ENCODE results near the gene ITPRID1.

The ITPRID1 gene

DNA sequence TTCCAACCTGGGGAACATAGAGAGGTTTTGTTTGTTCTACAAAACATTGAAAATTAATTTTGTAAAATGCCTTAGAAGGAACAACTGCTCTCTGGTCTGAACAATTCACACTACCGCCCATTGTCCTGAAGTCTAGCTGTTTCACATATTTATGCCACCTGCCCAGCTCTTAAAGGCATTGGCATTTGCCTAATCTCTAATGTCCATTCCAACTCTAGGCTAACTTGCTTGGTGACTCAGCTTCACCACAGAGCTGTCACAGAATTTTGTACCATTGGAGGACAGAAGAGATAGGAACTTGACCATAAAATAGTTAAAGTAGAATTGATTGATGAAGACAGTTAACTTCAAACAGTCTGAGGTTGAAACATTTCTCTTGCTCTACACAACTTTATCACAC is 119.6 kb downstream of the ITPRID1 start:
- DNase-seq (ENCODE audit: low read depth in 2 of 2, low spot score in 1 of 2): no peak

DNA sequence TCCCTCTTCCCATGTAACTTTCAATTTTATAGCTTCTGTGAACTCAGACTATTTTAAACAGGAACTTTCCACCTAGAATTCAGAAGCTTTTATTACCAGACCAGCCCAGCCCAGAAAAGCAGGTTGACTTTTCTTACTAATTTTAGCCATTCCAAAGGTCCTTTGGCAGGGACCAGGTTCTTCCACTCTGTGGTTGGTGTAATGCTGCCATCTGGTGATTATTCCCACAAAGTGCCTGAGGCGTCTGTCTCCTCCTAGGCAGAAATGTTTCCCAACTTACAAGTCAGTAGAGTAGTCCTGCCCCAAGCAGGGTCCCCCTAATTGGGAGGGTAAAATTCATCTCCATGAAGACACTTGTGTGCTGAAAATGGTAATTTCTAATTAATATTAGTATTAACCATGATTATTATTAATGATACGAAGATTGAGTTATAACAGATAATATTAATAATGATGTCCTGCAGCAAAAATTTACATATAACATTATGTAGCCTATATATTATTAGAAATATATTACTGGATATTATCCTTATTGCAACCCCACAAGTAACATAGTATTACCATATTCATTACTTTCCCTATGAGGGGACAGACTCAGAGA is 120.1 kb downstream of the ITPRID1 start:
- no peak for DNase-seq (ENCODE audit: low read depth in 2 of 2, low spot score in 1 of 2)

DNA sequence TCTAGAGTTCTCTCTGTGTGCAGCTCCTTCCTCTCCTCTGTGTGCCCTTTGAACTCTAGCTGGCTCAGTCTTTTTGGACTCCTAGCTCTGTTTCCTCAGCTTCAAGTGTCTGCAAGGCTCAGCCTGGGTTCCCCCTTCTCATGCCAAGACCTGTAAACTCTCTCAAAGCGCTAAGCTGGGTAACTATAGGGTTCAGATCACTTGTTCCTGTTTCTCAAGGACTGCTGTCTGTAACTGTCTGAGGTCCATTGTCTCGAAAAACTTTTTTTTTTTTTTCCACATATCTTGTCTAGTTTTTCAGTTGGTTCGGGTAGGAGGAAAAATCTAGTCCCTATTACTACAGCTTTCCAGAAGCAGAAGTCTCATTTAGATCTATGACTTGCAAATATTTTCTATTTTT is 126.5 kb downstream of the ITPRID1 start:
- DNase-seq (ENCODE audit: low read depth in 2 of 2, low spot score in 1 of 2): no peak

- no peak for DNase-seq (ENCODE audit: low read depth in 2 of 2, low spot score in 1 of 2)
Observed at GRCh38 chr7:31642681-31643115, 128.8 kb downstream of the ITPRID1 start.

- DNase-seq (ENCODE audit: low read depth in 2 of 2, low spot score in 1 of 2): no peak
Observed at GRCh38 chr7:31646942-31647341, 133.1 kb downstream of the ITPRID1 start.

- DNase-seq (ENCODE audit: low read depth in 2 of 2, low spot score in 1 of 2): no peak
Observed at GRCh38 chr7:31647511-31647910, 133.6 kb downstream of the ITPRID1 start.

DNA sequence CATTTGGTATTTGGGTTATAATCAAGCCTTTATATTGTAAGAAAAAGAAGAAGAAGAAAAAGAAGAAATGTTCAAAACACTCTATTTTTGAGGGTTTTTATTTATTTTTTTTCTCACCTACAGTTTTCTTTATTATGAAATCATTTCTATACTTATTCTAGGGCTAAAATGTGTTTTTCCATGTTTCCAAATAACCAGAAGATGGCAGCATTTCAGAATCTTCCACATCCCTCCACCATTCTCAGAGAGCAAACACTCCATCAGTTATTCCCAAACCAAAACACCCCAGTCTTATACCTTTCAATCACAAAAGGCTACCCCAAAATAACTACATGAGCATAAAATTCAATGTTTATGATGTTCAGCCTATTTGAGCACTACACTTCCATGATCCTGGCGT is 134.4 kb downstream of the ITPRID1 start:
- no peak for DNase-seq (ENCODE audit: low read depth in 2 of 2, low spot score in 1 of 2)

- DNase-seq (ENCODE audit: low read depth in 2 of 2, low spot score in 1 of 2): no peak
Observed at GRCh38 chr7:31648880-31649279, 135.0 kb downstream of the ITPRID1 start.

DNA sequence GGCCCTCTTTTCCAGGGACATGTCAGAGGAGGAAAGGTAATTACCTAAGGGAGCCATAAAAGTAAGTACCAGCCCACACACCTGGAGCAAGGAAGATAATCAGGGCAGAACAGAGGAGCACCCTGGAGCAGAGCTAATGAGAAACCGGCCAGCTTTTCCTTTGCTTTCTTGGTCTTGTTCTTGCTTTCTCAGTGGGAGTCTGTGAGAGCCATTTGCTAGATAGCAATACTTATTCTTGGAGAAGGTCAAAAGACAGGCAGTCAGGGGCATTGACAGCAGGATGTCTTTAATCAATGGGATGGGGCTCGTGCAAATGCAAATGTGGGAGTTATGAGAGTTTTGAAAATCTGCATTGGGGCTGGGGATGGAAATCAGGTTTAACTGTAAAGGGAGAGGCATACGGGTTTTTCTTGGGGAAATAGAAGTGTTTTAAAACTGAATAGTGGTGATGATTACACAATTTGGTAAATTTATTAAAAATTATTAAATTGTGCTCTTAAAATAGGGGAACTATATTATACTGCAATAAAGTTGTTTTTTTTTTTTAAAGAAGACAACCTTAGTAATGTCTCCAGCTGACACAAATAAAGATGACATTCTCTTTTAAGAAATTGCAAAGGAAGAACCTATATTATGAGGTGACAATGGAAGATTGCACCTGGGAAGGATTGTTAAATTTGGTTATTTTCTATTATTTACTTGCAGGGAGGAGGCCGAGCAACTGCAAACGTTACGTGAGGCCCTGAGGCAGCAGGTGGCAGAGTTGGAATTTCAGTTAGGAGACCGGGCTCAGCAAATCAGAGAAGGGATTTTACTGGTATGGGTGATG is 137.6 kb downstream of the ITPRID1 start:
- DNase-seq (ENCODE audit: low read depth in 2 of 2, low spot score in 1 of 2): no peak

- no peak for DNase-seq (ENCODE audit: low read depth in 2 of 2, low spot score in 1 of 2)
Observed at GRCh38 chr7:31652063-31652326, 138.1 kb downstream of the ITPRID1 start.

GRCh38 chr7:31663072-31663471 is 149.2 kb downstream of the ITPRID1 start:
- no peak for DNase-seq (ENCODE audit: low read depth in 2 of 2, low spot score in 1 of 2)

GRCh38 chr7:31664890-31665289 is 151.0 kb downstream of the ITPRID1 start:
- no peak for DNase-seq (ENCODE audit: low read depth in 2 of 2, low spot score in 1 of 2)

GRCh38 chr7:31665546-31665945 is 151.7 kb downstream of the ITPRID1 start:
- no peak for DNase-seq (ENCODE audit: low read depth in 2 of 2, low spot score in 1 of 2)

DNA sequence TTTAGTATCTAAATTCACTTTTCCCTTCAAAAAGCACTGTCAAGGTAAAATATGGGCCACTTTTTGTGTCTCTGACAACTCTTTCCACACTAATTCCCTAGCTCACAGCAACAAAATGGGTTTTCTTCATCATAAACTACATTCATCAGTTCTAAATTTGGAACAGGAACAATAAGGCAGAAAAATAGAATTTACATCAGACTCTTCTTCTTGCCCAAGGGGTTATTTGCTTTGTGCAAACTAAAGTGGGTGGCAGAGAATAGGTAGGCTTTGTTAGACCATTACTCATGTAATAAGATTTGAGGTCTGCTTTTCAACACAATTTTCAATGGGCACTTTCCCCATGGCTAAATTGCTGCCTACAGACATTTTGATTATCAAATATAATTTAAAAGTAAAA is 155.6 kb downstream of the ITPRID1 start:
- no peak for DNase-seq (ENCODE audit: low read depth in 2 of 2, low spot score in 1 of 2)

- no peak for DNase-seq (ENCODE audit: low read depth in 2 of 2, low spot score in 1 of 2)
Observed at GRCh38 chr7:31679574-31680305, 165.8 kb downstream of the ITPRID1 start.

- DNase-seq (ENCODE audit: low read depth in 2 of 2, low spot score in 1 of 2): no peak
Observed at GRCh38 chr7:31683445-31684225, 169.7 kb downstream of the ITPRID1 start.

GRCh38 chr7:31687024-31687748 is 173.3 kb downstream of the ITPRID1 start, which contains the start of gene PPP1R17:
TSS of gene PPP1R17 (plus strand) at chr7:31687215. CDS start at chr7:31692442, 5,227 bp downstream.
- DNase-seq (ENCODE audit: low read depth in 2 of 2, low spot score in 1 of 2): no peak

GRCh38 chr7:31688372-31688771 is 174.5 kb downstream of the ITPRID1 start:
- no peak for DNase-seq (ENCODE audit: low read depth in 2 of 2, low spot score in 1 of 2)

GRCh38 chr7:31688996-31689395 is 175.1 kb downstream of the ITPRID1 start:
- no peak for DNase-seq (ENCODE audit: low read depth in 2 of 2, low spot score in 1 of 2)

- DNase-seq (ENCODE audit: low read depth in 2 of 2, low spot score in 1 of 2): no peak
Observed at GRCh38 chr7:31690935-31691334, 177.0 kb downstream of the ITPRID1 start.

DNA sequence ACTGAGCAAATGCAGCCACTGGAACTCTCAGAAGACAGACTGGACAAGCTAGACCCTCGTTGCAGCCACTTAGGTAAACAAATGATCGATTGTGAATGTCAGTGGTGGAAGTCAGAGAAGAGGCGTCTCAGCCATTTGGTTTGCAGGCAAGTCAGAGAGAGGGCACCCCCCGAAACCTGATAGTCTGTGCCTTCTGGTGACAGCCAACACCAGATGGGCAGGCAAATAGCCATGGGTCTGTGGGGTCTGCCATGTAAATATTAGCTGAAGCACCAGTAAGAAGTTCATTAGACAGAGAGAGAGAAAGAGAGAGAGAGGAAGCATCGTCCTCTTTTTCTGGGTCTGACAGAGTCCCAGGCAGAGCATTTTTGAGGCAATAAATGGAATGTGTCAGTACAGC is 178.6 kb downstream of the ITPRID1 start:
- no peak for DNase-seq (ENCODE audit: low read depth in 2 of 2, low spot score in 1 of 2)
